HG02943 (cell line): ENCODE measurements around the gene ESYT3.
"Not testable (repeated sequence)": the region's sequence is repeated elsewhere in the genome, so short reads cannot be mapped to it uniquely, and the experiment has no call there.

Experiments
- ATAC-seq: cut with Tn5 transposase; IDR thresholded peaks from one replicate; pipeline ENCODE4 v1.9.1; 2021; ENCODE audit warnings: mild to moderate bottlenecking, low read depth, moderate library complexity; ENCODE audit not compliant: unreplicated experiment

ESYT3 gene

DNA sequence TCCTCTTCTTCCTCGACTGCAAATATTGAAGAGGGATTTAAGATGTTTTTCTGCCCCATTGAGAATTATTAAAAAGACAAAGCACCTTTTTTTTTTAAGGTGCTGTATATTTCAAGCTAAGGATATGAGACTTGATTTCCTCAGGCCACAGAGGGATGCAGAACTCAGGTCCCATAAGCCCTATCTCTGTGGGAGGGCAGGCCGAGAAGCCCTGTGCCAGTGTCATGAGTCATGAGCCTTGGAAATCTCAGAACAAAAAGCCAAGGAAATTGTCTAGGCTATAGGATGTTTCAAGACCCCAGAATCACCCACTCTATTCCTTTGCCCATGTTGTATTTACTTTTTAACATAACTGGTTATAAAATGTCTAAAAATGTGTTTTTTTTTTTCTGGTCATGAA lies 7.3 kb downstream of the ESYT3 start:
- no peak for ATAC-seq

- ATAC-seq: no peak
These were observed 8.0 kb downstream of the ESYT3 start for GRCh38 chr3:138442433-138442832.

DNA sequence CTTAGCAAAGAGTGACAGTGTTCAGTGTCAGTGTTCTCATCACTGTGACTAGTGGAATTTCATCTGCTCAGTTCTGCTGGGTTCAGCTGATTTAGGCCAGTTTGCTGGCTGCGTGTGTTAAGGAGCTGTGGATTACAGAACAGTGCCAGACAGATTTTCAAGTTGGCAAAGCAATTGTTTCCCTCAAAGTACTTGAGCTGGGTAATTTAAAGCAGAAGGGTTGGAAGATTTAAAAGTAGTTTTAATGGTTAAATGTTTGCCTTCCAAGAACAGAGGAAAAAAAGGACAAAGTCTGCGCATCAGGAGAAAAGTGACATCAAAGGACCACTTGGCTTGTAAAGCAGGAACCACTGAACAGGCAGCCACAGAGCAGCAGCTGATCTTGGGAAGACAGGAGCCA lies 8.7 kb downstream of the ESYT3 start:
- ATAC-seq: no peak

DNA sequence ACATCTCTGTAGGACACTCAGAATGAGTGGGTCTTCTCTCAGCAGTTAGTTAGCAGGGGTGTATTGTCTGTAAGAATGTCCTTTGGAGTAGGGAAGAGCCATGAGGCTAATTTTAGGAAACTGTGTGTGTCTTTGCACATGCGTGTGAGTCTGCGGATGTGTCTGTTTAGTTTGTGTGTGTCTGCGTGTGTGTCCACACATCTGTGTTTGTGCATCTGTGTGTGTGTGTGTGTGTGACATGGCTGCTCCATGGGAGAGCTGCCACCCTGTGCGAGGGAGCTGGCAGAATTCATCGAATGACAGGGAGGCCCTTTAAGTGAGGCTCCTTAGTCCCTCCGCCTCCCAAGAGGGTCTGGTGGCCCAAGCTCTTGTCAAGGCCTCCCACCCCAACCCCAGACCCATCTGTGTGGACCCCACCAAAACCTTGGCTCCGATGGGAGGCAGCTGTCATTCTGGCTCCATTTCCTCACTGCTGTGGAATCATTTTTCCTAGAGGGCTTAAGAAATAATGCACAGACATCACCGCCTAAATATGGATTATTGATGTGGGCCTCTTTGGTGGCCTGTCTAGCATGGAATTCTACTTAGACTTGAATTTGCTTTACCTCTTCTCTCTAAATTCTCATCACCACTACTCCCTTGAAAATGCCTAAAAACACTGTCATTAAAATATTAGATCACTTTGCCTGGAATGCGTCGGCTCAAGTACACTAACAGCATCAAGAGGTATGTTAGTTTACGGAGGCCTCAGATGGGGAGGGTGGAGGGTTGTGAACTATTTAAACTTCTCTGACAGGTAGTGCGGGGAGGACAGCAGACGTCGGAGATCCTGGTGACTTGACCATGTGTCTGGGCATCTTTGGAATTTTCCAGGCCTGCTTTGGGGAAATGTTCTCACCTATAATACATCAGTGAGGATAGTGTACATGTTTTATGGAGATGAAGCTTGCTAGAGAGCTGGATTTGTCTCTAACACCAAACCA lies 9.4 kb downstream of the ESYT3 start:
- no peak for ATAC-seq

GRCh38 chr3:138445236-138445635 lies 10.8 kb downstream of the ESYT3 start:
- ATAC-seq: no peak

DNA sequence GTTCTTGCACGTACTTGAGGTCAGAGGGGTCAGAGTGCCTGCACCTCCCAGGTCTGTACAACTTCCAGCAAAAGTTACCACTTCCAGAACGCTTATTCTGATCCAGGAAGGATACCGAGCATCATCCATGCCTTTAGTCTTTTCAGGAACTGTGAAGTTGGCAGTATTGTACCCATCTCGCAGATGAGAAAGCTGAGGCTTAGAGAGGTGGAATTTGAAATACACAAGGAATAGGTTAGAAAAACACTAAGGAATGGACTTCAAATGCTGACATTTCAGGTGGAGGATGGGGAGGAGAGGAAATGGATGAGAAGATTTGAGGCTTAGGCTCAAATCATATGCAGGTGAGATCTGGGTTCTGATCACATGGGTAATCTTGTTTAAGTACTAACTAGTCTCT lies 11.2 kb downstream of the ESYT3 start:
- ATAC-seq: no peak

GRCh38 chr3:138448631-138449030 lies 14.2 kb downstream of the ESYT3 start:
- no peak for ATAC-seq

GRCh38 chr3:138449490-138449889 lies 15.1 kb downstream of the ESYT3 start:
- no peak for ATAC-seq

GRCh38 chr3:138450181-138450580 lies 15.8 kb downstream of the ESYT3 start:
- no peak for ATAC-seq

- ATAC-seq: no peak
These were observed 16.4 kb downstream of the ESYT3 start for GRCh38 chr3:138450704-138451424.

GRCh38 chr3:138451595-138452162 lies 17.3 kb downstream of the ESYT3 start:
- no peak for ATAC-seq

GRCh38 chr3:138452436-138452835 lies 18.0 kb downstream of the ESYT3 start:
- ATAC-seq: no peak

DNA sequence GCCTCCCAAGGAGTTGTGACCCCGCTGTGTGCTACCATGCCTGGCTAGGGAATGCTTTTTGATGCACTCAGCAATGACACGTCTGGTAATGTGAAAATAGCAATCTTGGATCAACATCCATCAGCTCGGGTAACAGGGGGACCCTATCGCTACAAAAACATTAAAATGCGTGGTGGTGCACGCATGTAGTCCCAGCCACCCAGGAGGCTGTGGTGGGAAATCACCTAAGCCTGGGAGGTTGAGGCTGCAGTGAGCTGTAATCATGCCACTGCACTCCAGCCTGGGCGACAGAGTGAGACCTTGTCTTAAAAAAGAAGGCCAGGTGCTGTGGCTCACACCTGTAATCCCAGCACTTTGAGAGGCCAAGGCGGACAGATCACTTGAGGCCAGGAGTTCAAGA lies 19.5 kb downstream of the ESYT3 start:
- not testable (repeated sequence) for ATAC-seq

GRCh38 chr3:138455801-138456716 lies 21.6 kb downstream of the ESYT3 start:
- no peak for ATAC-seq

DNA sequence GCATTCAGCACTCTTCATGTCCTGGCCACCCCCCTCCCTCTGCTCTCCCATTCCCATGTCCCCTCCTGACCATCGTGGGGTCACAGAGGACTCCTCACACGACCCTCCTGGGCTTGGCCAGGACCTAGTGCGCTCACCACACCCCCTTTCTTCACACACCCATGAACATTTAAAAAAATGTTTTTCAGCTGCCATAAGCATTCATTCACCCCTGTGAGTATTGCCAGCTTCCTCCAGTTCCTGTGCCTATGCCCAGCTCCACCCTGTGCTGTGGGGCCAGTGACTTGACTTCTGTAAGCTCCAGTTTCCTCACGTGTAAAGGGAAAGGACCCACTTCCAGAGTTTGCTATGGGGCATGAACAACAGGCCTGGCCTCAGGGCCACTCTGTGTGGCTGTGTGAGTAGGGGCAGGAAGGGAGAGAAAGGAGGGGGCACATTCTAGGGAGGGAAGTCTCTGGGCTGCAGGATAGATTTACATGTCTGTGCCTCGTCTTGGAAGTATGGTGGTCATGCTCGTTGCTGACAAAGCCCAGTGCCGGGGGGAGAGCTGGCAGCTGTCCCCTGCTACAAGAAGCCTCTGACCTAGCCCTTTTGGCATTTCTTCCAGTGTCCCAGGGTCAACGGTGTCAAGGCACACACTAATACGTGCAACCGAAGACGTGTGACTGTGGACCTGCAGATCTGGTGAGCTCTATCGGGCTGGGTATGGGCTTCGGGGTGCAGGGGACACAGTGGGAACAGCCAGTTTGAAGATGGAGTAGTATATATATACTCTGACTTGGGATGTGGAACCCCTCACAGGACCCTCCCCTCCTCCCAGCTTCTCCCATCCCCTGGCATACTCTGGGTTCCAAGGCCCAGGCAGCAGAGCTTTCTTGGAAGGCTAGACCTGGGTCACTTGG lies 22.8 kb downstream of the ESYT3 start:
- ATAC-seq: no peak

DNA sequence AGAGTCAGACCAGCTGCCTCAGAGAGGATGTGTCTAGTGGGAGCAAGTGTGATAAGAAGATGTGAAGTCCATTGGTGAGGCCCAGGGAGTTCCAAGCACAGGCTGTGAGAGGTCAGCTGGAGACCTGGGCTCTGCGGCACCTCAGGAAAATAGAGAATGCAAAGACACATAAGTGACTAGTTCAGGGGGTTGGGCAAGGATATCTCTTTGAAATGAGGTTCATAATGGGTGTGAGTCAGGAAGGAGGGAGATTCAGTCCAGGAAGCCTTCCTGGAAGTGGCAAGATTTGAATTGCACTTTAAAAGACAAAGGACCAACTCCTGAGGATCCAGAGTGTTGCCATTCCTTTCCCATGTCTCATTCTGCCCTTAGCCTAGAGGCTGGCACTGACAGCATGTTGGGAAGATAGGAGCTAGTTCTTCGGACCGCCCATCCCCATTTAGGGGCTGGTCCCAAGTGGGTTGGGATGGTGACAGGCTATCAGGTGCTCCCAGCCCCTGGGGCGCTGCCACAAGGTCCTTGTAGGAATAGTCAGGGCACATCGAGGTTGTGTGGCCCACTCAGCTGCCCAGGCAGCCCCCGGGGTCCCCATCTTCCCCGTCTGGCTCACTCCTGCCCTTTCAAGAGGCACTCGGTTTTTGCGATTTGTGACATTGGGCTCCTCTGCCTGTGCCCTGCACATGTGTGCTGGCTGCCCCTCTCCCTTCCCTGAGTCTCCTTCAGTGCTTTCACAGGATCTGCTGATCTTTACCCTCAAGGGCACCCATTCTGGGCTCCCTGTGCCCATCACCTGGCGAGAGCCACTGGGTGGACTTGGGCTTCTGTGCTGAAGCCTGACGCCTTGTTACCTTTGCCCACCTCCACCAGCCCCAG lies 23.7 kb downstream of the ESYT3 start:
- ATAC-seq: no peak

DNA sequence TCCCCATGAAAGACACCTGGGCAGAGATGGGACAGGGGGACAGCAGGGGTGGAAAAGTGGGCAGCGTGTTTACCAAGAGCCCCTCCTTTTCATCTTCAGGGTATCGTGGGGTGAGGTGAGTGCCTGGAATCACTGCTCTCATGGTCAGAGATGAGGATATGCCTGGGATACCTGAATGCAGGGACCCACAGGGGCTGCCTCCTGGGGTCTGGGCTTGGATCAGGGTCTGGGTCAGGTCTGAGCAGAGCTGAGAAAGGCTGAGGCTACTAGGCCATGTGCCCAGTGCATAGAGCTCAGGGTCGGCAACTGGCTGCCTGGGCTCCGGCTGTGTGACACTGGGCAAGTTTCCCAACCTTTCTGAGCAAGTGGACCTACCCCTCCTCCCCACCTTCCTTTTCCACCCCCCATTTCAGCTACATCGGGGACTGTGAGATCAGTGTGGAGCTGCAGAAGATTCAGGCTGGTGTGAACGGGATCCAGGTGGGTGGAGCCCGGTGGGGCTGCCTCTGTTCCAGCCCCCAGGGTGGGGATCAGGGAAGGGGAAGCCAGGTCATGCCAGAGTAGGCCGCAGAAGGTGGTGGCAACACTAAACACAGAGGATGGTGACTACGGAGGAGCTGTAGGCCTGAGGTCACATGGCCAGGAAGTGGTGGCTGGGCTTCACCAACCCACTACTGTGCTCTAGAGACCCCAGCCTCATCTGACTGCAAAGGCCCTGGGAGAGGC lies 24.5 kb downstream of the ESYT3 start:
- no peak for ATAC-seq
